Muscle of leg (tissue), 11 donors: ENCODE data around the gene SEMA3F. TPM values are rescaled to one million over a fixed set of nuclear protein-coding genes. Genes with fewer than 3 reads are reported as not detected.
A peak's percentile ranks its signal among the peaks of the same experiment; 100 is the strongest.

Source experiments
- DNase-seq: peaks from one replicate; pipeline ENCODE4 v3.0.0; 2013
- H3K27ac ChIP-seq: one replicate; pipeline ENCODE4 v1.5.1; 2013; ENCODE audit warnings: mild to moderate bottlenecking, low read length, control low read depth
- H3K27me3 ChIP-seq: one replicate; pipeline ENCODE4 v1.6.1; 2013; ENCODE audit warnings: low read length; ENCODE audit not compliant: control insufficient read depth, insufficient read depth
- H3K36me3 ChIP-seq: one replicate; pipeline ENCODE4 v1.6.1; 2013; ENCODE audit warnings: low read length; ENCODE audit not compliant: control insufficient read depth, insufficient read depth
- H3K4me1 ChIP-seq: one replicate; pipeline ENCODE4 v1.6.1; 2013; ENCODE audit warnings: low read length; ENCODE audit not compliant: control insufficient read depth, insufficient read depth
- H3K4me3 ChIP-seq: one replicate; pipeline ENCODE4 v1.5.1; 2013; ENCODE audit warnings: low read length, control low read depth
- H3K9me3 ChIP-seq: replicated peaks from 2 replicates; pipeline ENCODE4 v1.6.1; 2013; ENCODE audit warnings: low read depth, low read length; ENCODE audit not compliant: control insufficient read depth
- WGBS: methylation state at CpG from one replicate; pipeline ENCODE4 v1.1.5; 2013; ENCODE audit warnings: missing lambda C conversion rate; ENCODE audit not compliant: insufficient coverage; 5-methylcytosine and 5-hydroxymethylcytosine counted together
- polyA plus RNA-seq, 8 donors: library from polyadenylated mRNA; unstranded; fragments of 120-200 nt; gene quantifications; one replicate each; pipeline versions ENCODE4 v1.2.1 to v1.2.3, GENCODE V29; 2013; ENCODE audit warnings: inconsistent platforms in 1 of 8, low replicate concordance in 1 of 8; ENCODE audit not compliant: insufficient read length in 8 of 8, insufficient read depth in 1 of 8
- total RNA-seq: library from RNA; stranded (reverse); fragments of 120-200 nt; gene quantifications from one replicate; pipeline ENCODE4 v1.2.4, GENCODE V29; 2013

The SEMA3F gene
- total and polyA plus RNA-seq, 9 donors: 9.1 to 28.6 (median 13.9) TPM

DNA sequence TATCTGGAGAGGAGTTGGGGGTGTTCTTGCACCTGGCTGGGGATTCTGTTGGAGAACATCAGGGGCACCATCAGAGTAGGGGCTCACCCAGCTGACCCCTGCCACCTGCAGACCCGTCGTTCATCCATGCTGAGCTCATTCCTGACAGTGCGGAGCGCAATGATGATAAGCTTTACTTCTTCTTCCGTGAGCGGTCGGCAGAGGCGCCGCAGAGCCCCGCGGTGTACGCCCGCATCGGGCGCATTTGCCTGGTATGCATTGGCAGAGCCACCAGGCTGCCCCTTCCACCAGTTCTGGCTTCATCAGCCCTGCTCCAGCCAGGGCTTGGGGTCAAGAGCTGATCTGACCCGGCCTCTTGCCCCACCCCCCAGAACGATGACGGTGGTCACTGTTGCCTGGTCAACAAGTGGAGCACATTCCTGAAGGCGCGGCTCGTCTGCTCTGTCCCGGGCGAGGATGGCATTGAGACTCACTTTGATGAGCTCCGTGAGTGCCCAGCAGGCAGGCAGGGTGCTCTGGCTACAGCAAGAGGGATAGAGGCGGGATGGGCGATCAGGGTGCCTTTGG is 27.5 kb downstream of the SEMA3F start:
- 91% methylated on average over 23 of the region's 26 CpGs for WGBS
- no peaks in the 10 kb centered on the region for H3K9me3 ChIP-seq
- peaks cover 17% of the 10 kb centered on the region for H3K36me3 ChIP-seq
- DNase-seq: no peak
- no peaks in the 10 kb centered on the region for H3K4me1 ChIP-seq
- no peaks in the 10 kb centered on the region for H3K27me3 ChIP-seq
- H3K27ac ChIP-seq: no peak overlapping the region
- no peak overlapping the region for H3K4me3 ChIP-seq

GRCh38 chr3:50183755-50184154 is 28.6 kb downstream of the SEMA3F start:
- Histone ChIP-seq H3K9me3 (no peaks in the 10 kb centered on the region), H3K27ac (no peak overlapping the region), H3K4me3 (no peak overlapping the region), H3K4me1 (peaks cover 1% of the 10 kb centered on the region), H3K36me3 (peaks cover 23% of the 10 kb centered on the region), H3K27me3 (no peaks in the 10 kb centered on the region)
- DNase-seq: no peak
- WGBS: 85% methylated on average over 6 of the region's 6 CpGs

- Histone ChIP-seq H3K4me3 (no peak overlapping the region), H3K4me1 (peaks cover 6% of the 10 kb centered on the region), H3K36me3 (peaks cover 23% of the 10 kb centered on the region), H3K27ac (no peak overlapping the region), H3K27me3 (no peaks in the 10 kb centered on the region), H3K9me3 (no peaks in the 10 kb centered on the region)
- DNase-seq: no peak
- WGBS: 91% methylated on average over 20 of the region's 21 CpGs
Measured at GRCh38 chr3:50184242-50184978, 29.3 kb downstream of the SEMA3F start.

DNA sequence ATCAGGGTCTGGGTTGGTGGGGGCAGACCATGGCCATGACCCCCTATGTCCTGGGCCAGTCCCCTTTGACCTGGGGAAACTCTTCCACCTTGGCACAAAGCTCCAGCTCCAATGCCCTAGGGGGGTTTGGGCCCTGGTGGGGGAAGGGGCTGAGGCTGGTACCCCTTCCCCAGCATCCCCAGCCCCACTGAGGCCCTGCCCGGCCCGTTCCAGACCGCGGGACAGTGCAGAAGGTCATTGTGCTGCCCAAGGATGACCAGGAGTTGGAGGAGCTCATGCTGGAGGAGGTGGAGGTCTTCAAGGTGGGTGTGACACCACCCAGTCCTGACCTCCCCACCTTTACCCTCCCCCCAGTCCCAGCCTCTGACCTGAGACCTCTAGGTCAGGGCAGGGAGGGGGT is 30.1 kb downstream of the SEMA3F start:
- no peak for DNase-seq
- no CpG with 5 or more reads among the region's 4 CpGs for WGBS
- H3K9me3 ChIP-seq: no peaks in the 10 kb centered on the region
- H3K4me3 ChIP-seq: no peak overlapping the region
- H3K27me3 ChIP-seq: no peaks in the 10 kb centered on the region
- H3K4me1 ChIP-seq: peaks cover 6% of the 10 kb centered on the region
- peaks cover 23% of the 10 kb centered on the region for H3K36me3 ChIP-seq
- no peak overlapping the region for H3K27ac ChIP-seq

DNA sequence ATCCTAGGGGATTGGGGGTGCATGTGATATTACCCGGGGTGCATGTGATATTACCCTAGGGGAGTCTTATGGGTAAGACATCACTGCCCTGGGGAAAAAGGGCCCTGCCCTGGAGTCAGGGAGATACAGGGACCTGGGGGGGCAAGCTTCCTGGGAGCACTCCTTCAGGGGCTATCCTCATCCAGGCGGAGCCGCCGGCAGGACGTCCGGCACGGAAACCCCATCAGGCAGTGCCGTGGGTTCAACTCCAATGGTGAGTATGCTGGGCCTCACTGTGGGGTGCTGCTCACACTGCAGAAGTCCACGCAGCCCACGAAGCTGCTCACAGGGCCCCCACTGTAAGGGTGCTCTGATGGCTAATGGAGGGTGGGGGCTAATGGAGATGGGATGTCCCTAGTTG is 31.0 kb downstream of the SEMA3F start:
- Histone ChIP-seq H3K36me3 (peaks cover 23% of the 10 kb centered on the region), H3K4me3 (no peak overlapping the region), H3K27ac (no peak overlapping the region), H3K4me1 (peaks cover 6% of the 10 kb centered on the region), H3K27me3 (no peaks in the 10 kb centered on the region), H3K9me3 (no peaks in the 10 kb centered on the region)
- no peak for DNase-seq
- WGBS: 90% methylated on average over 4 of the region's 10 CpGs

- no peak overlapping the region for H3K27ac ChIP-seq
- 77% methylated on average over 4 of the region's 19 CpGs for WGBS
- H3K36me3 ChIP-seq: peaks cover 20% of the 10 kb centered on the region
Measured at GRCh38 chr3:50187750-50188149, 32.6 kb downstream of the SEMA3F start.

DNA sequence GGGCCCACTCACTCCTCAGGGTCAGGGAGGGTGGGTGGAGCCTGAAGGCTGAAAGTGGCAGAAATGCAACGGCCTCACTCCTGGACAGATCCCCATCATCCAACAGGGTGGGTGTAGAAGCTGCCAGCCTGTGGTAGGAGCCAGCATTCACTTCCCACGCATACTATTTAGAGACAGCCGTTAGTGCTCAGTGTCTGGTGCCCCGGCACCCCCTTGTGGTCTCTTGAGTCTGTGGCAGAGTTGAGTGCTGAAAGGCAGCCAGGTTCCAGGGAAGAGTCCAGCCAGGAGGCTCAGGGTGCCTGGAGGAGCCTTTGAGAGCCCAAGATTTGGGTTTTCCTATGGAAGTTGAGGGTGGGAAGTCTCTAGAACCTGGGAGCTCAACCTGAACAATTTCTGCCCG is 34.1 kb downstream of the SEMA3F start:
- Histone ChIP-seq H3K36me3 (peaks cover 17% of the 10 kb centered on the region), H3K27me3 (peaks cover 22% of the 10 kb centered on the region), H3K9me3 (no peaks in the 10 kb centered on the region), H3K27ac (no peak overlapping the region), H3K4me1 (peaks cover 20% of the 10 kb centered on the region), H3K4me3 (no peak overlapping the region)
- WGBS: 28% methylated on average over 2 of the region's 5 CpGs
- peak; percentile 89 for DNase-seq

More at GRCh38 chr3:50187750-50188149, 32.6 kb downstream of the SEMA3F start:
- no peak overlapping the region for H3K4me3 ChIP-seq
- H3K9me3 ChIP-seq: no peaks in the 10 kb centered on the region
- H3K27me3 ChIP-seq: peaks cover 6% of the 10 kb centered on the region
- DNase-seq: no peak
- peaks cover 7% of the 10 kb centered on the region for H3K4me1 ChIP-seq

DNA sequence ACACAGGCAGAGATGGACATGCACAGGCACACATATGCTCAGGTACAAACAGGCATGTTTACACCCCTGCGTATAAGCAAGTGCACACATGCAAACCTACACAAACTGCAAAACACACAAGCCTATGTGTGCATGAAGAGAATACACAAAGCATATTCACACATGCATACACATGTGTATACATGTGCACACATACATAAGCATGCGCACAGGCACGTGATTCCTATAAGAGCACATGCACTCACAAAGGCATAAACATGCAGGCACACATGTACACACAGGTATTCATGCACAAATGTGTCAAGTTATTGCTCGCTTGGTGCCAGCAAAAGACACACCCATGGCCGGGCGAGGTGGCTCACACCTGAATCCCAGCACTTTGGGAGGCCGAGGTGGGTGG is 34.9 kb downstream of the SEMA3F start:
- H3K27me3 ChIP-seq: peaks cover 27% of the 10 kb centered on the region
- H3K9me3 ChIP-seq: no peaks in the 10 kb centered on the region
- peaks cover 26% of the 10 kb centered on the region for H3K4me1 ChIP-seq
- WGBS: 90% methylated on average over 3 of the region's 7 CpGs
- no peak overlapping the region for H3K4me3 ChIP-seq
- DNase-seq: no peak
- no peak overlapping the region for H3K27ac ChIP-seq
- peaks cover 17% of the 10 kb centered on the region for H3K36me3 ChIP-seq

- no peaks in the 10 kb centered on the region for H3K9me3 ChIP-seq
- peaks cover 38% of the 10 kb centered on the region for H3K27me3 ChIP-seq
- peaks cover 11% of the 10 kb centered on the region for H3K36me3 ChIP-seq
- DNase-seq: no peak
- 82% methylated on average over 2 of the region's 8 CpGs for WGBS
- H3K4me1 ChIP-seq: peaks cover 34% of the 10 kb centered on the region
- H3K4me3 ChIP-seq: no peak within 1 kb of the TSS
- H3K27ac ChIP-seq: no peak within 1 kb of the TSS
Measured at GRCh38 chr3:50190936-50191660, 36.0 kb downstream of the SEMA3F start, which contains the start of gene GNAT1. Gene GNAT1, plus strand, starts transcription at chr3:50191610. Its CDS starts 116 bp downstream, at chr3:50191726.

DNA sequence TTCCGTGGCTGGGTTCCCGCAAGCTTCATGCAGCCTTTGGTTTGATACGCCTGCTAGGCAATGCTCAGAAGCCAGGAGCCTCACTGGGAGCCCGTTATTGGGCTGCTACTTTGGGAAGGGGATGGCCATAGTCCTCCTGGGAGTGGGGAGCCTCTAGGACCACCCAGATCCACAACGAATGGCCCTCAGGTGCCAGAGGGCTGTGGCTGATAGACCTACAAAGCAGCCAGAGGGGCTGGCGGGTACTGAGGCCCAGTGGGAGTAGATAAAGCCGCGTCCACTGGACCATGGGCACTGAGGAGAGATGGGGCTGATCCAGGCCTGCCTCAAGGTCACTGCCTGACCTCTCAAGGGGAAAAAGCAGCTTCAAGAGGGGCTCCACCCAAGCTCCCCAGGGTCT is 37.0 kb downstream of the SEMA3F start:
- peaks cover 45% of the 10 kb centered on the region for H3K27me3 ChIP-seq
- 74% methylated on average over 8 of the region's 8 CpGs for WGBS

More for the DNA sequence above, 37.0 kb downstream of the SEMA3F start:
- peaks cover 34% of the 10 kb centered on the region for H3K4me1 ChIP-seq
- H3K4me3 ChIP-seq: no peak overlapping the region
- H3K9me3 ChIP-seq: no peaks in the 10 kb centered on the region
- no peak overlapping the region for H3K27ac ChIP-seq
- no peak for DNase-seq
- H3K36me3 ChIP-seq: peaks cover 5% of the 10 kb centered on the region
